ENCODE results near the gene GLIS1.

- TF ChIP-seq CTCF (IDR thresholded peaks at IDR 0.05), result no peak
- TF ChIP-seq POLR2A (IDR thresholded peaks at IDR 0.05), result no peak
These were observed 73.0 kb downstream of the GLIS1 start for GRCh38 chr1:53665996-53666395.

All from heart left ventricle (tissue), 13 donors.